Neural cell (in vitro differentiated cells): ENCODE measurements around the gene NEFH.

Experiments used
- CTCF ChIP-seq: fragments of 450-650 bp; IDR thresholded peaks from 2 replicates; pipeline ENCODE4 v1.5.1; 2014; ENCODE audit warnings: antibody characterized with exemption, mild to moderate bottlenecking, moderate library complexity; ENCODE audit not compliant: poor library complexity, severe bottlenecking
- EP300 ChIP-seq: fragments of 450-650 bp; conservative IDR thresholded peaks from 2 replicates; pipeline ENCODE4 v1.6.1; 2014; ENCODE audit warnings: antibody characterized with exemption, mild to moderate bottlenecking, moderate library complexity; ENCODE audit not compliant: poor library complexity, severe bottlenecking
- EZH2 ChIP-seq: fragments of 200-600, 300-800 bp; shearing (Covaris generic), sonication (generic); IDR thresholded peaks from 2 replicates; pipeline ENCODE4 v1.6.1; 2014; ENCODE audit warnings: antibody characterized with exemption, low read length, borderline replicate concordance, mild to moderate bottlenecking; ENCODE audit not compliant: insufficient read depth, poor library complexity, severe bottlenecking
- MXI1 ChIP-seq: fragments of 450-650 bp; conservative IDR thresholded peaks from 2 replicates; pipeline ENCODE4 v1.6.1; 2014; ENCODE audit warnings: antibody characterized with exemption, mild to moderate bottlenecking; ENCODE audit not compliant: poor library complexity, severe bottlenecking
- POLR2AphosphoS5 ChIP-seq: IDR thresholded peaks from 2 replicates; pipeline ENCODE4 v1.6.1; 2012
- RAD21 ChIP-seq: fragments of 450-650 bp; conservative IDR thresholded peaks from 2 replicates; pipeline ENCODE4 v1.6.1; 2014; ENCODE audit warnings: antibody characterized with exemption, mild to moderate bottlenecking, moderate library complexity
- REST ChIP-seq: IDR thresholded peaks from 2 replicates; pipeline ENCODE4 v1.6.1; 2012; ENCODE audit warnings: borderline replicate concordance
- SMC3 ChIP-seq: fragments of 450-650 bp; conservative IDR thresholded peaks from 2 replicates; pipeline ENCODE4 v1.6.1; 2014; ENCODE audit warnings: antibody characterized with exemption, mild to moderate bottlenecking, moderate library complexity; ENCODE audit not compliant: poor library complexity
- TAF1 ChIP-seq: IDR thresholded peaks from 2 replicates; pipeline ENCODE4 v1.6.1; 2012; ENCODE audit warnings: low read depth

- TF ChIP-seq TAF1 = no peak
- no peak for TF ChIP-seq RAD21
- TF ChIP-seq CTCF = no peak
- TF ChIP-seq REST = no peak
- TF ChIP-seq EZH2 = no peak
- no peak for TF ChIP-seq POLR2AphosphoS5
- TF ChIP-seq EP300 = no peak
- no peak for TF ChIP-seq MXI1
- no peak for TF ChIP-seq SMC3
Measured at GRCh38 chr22:29434288-29434687, 45.7 kb upstream of the NEFH start.
